Measurements from ENCODE around the gene SULT1C4.

- TF ChIP-seq POLR2AphosphoS5 (IDR thresholded peaks at IDR 0.05; ENCODE audit: borderline replicate concordance, low read depth, low read length): no peak
- TF ChIP-seq EZH2 (IDR thresholded peaks at IDR 0.05): no peak
These were observed 16.8 kb upstream of the SULT1C4 start for GRCh38 chr2:108360776-108361468.

Measured in SK-N-MC (cell line).